ENCODE results near the gene GPR65. TPM values are rescaled to one million over a fixed set of nuclear protein-coding genes. Genes with fewer than 3 reads are reported as not detected.

GPR65 gene
- total RNA-seq, 2 donors from 2014 or later: 0.57 to 0.73 TPM

DNA sequence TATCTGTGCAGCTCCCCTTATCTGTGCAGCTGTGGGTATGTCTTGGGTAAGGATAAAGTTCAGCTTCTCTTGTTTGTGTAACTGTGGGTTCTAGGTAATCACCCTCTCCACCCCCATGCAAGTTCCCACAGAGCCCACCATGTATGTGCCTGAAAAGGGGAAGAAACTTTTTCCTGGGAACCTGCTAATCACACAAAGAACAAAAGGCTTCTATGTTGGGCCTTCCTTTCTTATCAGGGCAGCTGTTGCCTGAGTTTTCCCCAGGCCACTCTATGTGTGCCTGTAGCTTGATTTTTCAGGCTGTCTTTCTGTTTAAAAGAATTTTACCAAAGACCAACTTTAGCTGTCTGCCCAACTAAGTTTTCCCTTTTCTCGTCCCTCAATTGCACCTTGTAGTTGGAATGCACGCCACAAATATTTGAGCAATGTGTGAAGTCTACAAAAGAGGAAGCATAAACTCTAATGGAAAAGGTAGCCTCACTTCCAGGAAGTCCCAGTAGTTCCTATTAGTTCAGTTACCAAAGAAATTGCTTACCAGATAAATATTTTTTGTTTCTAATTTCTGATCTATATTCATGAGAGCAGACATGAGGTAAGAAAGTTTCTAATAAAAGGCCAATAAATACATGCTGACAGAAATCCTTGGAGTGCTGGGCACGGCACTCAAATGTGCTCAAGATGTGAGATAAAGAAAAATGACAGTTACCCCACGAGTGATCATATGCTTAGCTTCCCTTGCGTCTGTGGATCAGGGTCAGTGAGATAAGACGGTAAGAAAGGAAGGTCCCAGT, 9.2 kb upstream of the GPR65 start:
- intact Hi-C loops (cut with DNase I): no loop called here
- no peaks in the 10 kb centered on the region for H3K9me3 ChIP-seq
- WGBS: 59% methylated on average over 6 of the region's 6 CpGs
- no peak overlapping the region for H3K4me3 ChIP-seq
- H3K4me1 ChIP-seq (replicated peaks): peaks cover 6% of the 10 kb centered on the region
- no peak for DNase-seq (ENCODE audit: low spot score)
- no peak overlapping the region for H3K27ac ChIP-seq
- no peaks in the 10 kb centered on the region for H3K36me3 ChIP-seq
- TF ChIP-seq, protein P1, sequence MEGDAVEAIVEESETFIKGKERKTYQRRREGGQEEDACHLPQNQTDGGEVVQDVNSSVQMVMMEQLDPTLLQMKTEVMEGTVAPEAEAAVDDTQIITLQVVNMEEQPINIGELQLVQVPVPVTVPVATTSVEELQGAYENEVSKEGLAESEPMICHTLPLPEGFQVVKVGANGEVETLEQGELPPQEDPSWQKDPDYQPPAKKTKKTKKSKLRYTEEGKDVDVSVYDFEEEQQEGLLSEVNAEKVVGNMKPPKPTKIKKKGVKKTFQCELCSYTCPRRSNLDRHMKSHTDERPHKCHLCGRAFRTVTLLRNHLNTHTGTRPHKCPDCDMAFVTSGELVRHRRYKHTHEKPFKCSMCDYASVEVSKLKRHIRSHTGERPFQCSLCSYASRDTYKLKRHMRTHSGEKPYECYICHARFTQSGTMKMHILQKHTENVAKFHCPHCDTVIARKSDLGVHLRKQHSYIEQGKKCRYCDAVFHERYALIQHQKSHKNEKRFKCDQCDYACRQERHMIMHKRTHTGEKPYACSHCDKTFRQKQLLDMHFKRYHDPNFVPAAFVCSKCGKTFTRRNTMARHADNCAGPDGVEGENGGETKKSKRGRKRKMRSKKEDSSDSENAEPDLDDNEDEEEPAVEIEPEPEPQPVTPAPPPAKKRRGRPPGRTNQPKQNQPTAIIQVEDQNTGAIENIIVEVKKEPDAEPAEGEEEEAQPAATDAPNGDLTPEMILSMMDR (IDR thresholded peaks at IDR 0.05): no peak
- TF ChIP-seq POLR2A (IDR thresholded peaks at IDR 0.05) (no peak), POLR2AphosphoS5 (IDR thresholded peaks at IDR 0.05) (no peak)
- no peaks in the 10 kb centered on the region for H3K27me3 ChIP-seq (replicated peaks; ENCODE audit: insufficient read depth)

DNA sequence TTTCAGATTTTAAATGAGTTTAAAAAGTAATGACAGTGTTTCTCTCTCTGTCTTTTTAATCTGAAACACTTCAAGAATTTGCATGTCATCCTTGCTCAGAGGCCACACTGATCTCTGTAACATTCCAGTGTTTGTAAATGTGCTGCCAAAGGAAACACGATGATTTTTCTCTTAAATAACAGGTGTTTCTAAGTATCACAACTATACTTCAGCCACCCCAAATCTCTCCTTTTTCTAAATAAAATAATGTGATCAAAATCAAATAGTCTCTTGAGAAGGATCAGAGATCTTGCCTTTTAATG, 8.7 kb upstream of the GPR65 start:
- intact Hi-C loops (cut with DNase I): no loop called here
- Histone ChIP-seq H3K4me1 (replicated peaks) (peaks cover 6% of the 10 kb centered on the region), H3K27ac (no peak overlapping the region), H3K36me3 (no peaks in the 10 kb centered on the region), H3K4me3 (no peak overlapping the region), H3K9me3 (no peaks in the 10 kb centered on the region), H3K27me3 (replicated peaks; ENCODE audit: insufficient read depth) (no peaks in the 10 kb centered on the region)
- TF ChIP-seq POLR2A (IDR thresholded peaks at IDR 0.05): no peak
- no peak for DNase-seq (ENCODE audit: low spot score)
- 14% methylated on average over 1 of the region's 1 CpG for WGBS

DNA sequence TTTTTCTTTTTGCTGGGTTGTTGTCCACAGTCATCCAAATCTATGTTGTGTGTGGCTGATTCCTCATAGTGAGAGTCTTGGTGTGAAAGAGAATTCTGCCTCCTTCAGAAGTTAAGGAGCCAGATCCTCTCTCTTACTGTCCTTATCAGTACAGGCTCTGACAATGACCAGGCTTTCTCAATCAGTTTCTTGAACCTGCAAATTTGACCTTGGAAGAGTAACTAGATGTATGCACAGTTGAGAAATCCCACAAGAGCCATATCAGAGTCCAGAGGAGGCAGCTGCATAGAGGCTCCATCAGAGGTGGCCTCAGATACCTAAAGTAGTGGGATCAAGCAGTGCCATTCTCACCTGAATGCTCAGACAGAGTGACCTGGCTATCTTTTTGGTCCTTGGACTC, 6.5 kb upstream of the GPR65 start:
- TF ChIP-seq, protein P1 (IDR thresholded peaks at IDR 0.05): no peak
- TF ChIP-seq POLR2A (IDR thresholded peaks at IDR 0.05) (no peak), POLR2AphosphoS5 (IDR thresholded peaks at IDR 0.05) (no peak)
- intact Hi-C loops (cut with DNase I): no loop called here
- Histone ChIP-seq H3K27me3 (replicated peaks; ENCODE audit: insufficient read depth) (no peaks in the 10 kb centered on the region), H3K4me1 (replicated peaks) (peaks cover 6% of the 10 kb centered on the region), H3K36me3 (no peaks in the 10 kb centered on the region), H3K9me3 (no peaks in the 10 kb centered on the region), H3K27ac (no peak overlapping the region), H3K4me3 (no peak overlapping the region)
- no peak for DNase-seq (ENCODE audit: low spot score)

DNA sequence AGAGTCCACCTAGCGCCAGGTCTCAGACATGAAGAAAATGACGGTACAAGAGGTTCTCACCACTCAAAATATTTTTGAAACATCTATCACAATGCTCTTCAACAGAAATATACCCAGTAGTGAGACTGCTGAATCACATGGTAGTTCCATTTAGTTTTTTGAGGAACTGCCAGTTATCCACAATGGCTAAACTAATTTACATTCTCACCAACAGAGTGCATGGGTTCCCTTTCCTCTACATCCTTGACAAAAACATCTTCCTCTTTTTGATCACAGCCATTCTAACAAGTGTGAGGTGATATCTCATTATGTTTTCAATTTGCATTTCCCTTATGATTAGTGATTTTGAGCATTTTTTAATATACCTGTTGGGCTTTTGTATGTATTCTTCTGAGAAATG, 5.7 kb upstream of the GPR65 start:
- H3K36me3 ChIP-seq: no peaks in the 10 kb centered on the region
- H3K4me3 ChIP-seq: no peak overlapping the region
- no peaks in the 10 kb centered on the region for H3K27me3 ChIP-seq (replicated peaks; ENCODE audit: insufficient read depth)
- H3K9me3 ChIP-seq: no peaks in the 10 kb centered on the region
- DNase-seq (ENCODE audit: low spot score): no peak
- TF ChIP-seq, protein P1 (IDR thresholded peaks at IDR 0.05): no peak
- TF ChIP-seq POLR2A (IDR thresholded peaks at IDR 0.05): no peak
- TF ChIP-seq POLR2AphosphoS5 (IDR thresholded peaks at IDR 0.05): no peak
- 93% methylated on average over 2 of the region's 2 CpGs for WGBS
- no peak overlapping the region for H3K27ac ChIP-seq
- intact Hi-C loops (cut with DNase I): no loop called here
- H3K4me1 ChIP-seq (replicated peaks): peaks cover 6% of the 10 kb centered on the region

DNA sequence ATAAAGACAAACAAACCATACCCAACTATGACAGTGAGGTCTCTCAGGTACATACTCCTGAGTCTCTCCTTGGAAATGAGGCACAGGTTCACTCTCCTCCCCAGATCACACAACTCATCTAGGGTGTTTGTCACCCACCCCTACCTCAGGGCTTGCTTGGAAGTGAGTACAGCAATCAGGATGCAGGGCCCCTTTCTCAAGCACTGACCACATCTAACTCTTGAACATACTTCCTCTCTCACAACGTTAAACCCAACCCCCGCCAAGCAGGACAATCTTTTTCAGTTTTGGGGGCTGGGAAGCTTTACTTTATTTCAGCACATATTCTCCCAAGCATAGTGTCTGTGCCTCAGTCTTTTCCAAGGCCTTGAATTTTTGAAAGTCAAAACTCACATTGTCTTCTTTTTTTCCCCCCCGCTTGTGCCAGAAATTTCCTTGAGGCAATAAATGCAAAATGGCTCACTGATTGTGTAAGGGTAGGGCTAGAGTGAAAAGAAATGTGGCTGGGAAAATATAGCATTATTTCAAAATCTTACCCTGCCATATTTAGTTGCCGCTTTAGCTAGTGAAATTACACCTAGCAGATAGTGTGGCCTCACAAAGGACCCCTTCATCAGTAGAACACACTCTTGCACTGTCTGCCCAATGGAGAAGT, 2.4 kb upstream of the GPR65 start:
- no peak for DNase-seq (ENCODE audit: low spot score)
- H3K4me3 ChIP-seq: no peak overlapping the region
- no peaks in the 10 kb centered on the region for H3K27me3 ChIP-seq (replicated peaks; ENCODE audit: insufficient read depth)
- TF ChIP-seq, protein P1 (IDR thresholded peaks at IDR 0.05): no peak
- TF ChIP-seq POLR2AphosphoS5 (IDR thresholded peaks at IDR 0.05) (no peak), POLR2A (IDR thresholded peaks at IDR 0.05) (no peak)
- H3K4me1 ChIP-seq (replicated peaks): no peaks in the 10 kb centered on the region
- H3K36me3 ChIP-seq: no peaks in the 10 kb centered on the region
- no peak overlapping the region for H3K27ac ChIP-seq
- WGBS: 84% methylated on average over 4 of the region's 4 CpGs
- H3K9me3 ChIP-seq: no peaks in the 10 kb centered on the region
- intact Hi-C loops (cut with DNase I): no loop called here

Data from prostate gland (tissue), 2 donors.